GM12878 (cell line): ENCODE data around the gene PRDM16. TPM values are rescaled to one million over a fixed set of nuclear protein-coding genes. Genes with fewer than 3 reads are reported as not detected.

Experiments
- ATAC-seq: fragments of 200-7000 bp; cut with Tn5 transposase; 3 replicates; pipeline ENCODE4 v1.9.1; 2020; ENCODE audit warnings: mild to moderate bottlenecking, moderate library complexity
- BruUV-seq: library from RNA; stranded (reverse); fragments of 400-500 nt; replicated peaks from 2 replicates; lab custom pipeline; 2021; lab: Mats Ljungman, UMichigan
- CTCF ChIA-PET: fragments of 300-600 bp; sonication (Branson Sonifier 250); formaldehyde crosslinking; extraction: SDS; loops from one replicate; lab custom pipeline; 2021; ENCODE audit warnings: inconsistent platforms; lab: Yijun Ruan, JAX
- POLR2A ChIA-PET: fragments of 350-600 bp; formaldehyde crosslinking; extraction: SDS; loops from one replicate; lab custom pipeline; 2021; ENCODE audit warnings: inconsistent platforms; lab: Charles Lee
- RAD21 ChIA-PET: fragments of 300-600 bp; sonication (Branson Sonifier 250); formaldehyde crosslinking; loops from one replicate; lab custom pipeline; 2023; ENCODE audit warnings: antibody characterized with exemption; ENCODE audit not compliant: unreplicated experiment; lab: Charles Lee
- SMC1A ChIA-PET: fragments of 300-600 bp; sonication (Branson Sonifier 250); formaldehyde crosslinking; loops from one replicate; lab custom pipeline; 2023; ENCODE audit not compliant: unreplicated experiment, uncharacterized antibody; lab: Charles Lee
- DNase-seq: peaks from one replicate; pipeline ENCODE4 v3.0.0-alpha.2; 2011; ENCODE audit warnings: low read depth, low spot score
- FAIRE-seq: peaks from 3 replicates; lab custom pipeline; 2011; peaks lifted over from hg19 to GRCh38; lab: Jason Lieb, UNC
- H2AFZ ChIP-seq: 2 replicates; pipeline ENCODE4 v1.6.0; 2011; ENCODE audit warnings: low read depth, low read length, control low read depth; ENCODE audit not compliant: control insufficient read depth
- H3K27ac ChIP-seq: 2 replicates; pipeline ENCODE4 v1.5.1; 2011; ENCODE audit warnings: control low read depth; ENCODE audit not compliant: control insufficient read depth, insufficient read depth
- H3K27me3 ChIP-seq, 2 experiments: replicated peaks in 1 of 2; 2 replicates each; pipeline versions ENCODE4 v1.6.0 to v1.6.1; 2011; ENCODE audit warnings: low read length in 1 of 2; ENCODE audit not compliant: control insufficient read depth in 2 of 2, insufficient read depth in 2 of 2
- H3K36me3 ChIP-seq, 2 experiments: 2 replicates each; pipeline ENCODE4 v1.5.1; 2011; ENCODE audit warnings: low read length in 1 of 2; ENCODE audit not compliant: control insufficient read depth in 2 of 2, insufficient read depth in 2 of 2
- H3K4me1 ChIP-seq: 2 replicates; pipeline ENCODE4 v1.6.1; 2011; ENCODE audit warnings: mild to moderate bottlenecking, low read length, moderate library complexity, mixed read lengths; ENCODE audit not compliant: control insufficient read depth, insufficient read depth
- H3K4me2 ChIP-seq: 2 replicates; pipeline ENCODE4 v1.6.0; 2011; ENCODE audit warnings: control low read depth; ENCODE audit not compliant: control insufficient read depth, insufficient read depth
- H3K4me3 ChIP-seq: fragments of 200-600 bp; sonication (generic); 2 replicates; pipeline ENCODE4 v1.5.1; 2016
- H3K79me2 ChIP-seq: 2 replicates; pipeline ENCODE4 v1.6.0; 2011; ENCODE audit warnings: low read length; ENCODE audit not compliant: control insufficient read depth, insufficient read depth
- H3K9ac ChIP-seq: 2 replicates; pipeline ENCODE4 v1.8.0; 2011; ENCODE audit warnings: low read length, control low read depth, mixed read lengths; ENCODE audit not compliant: control insufficient read depth, insufficient read depth
- H3K9me3 ChIP-seq: replicated peaks from 3 replicates; pipeline ENCODE4 v1.5.1; 2011; ENCODE audit warnings: mild to moderate bottlenecking, low read length; ENCODE audit not compliant: control insufficient read depth, insufficient read depth
- H4K20me1 ChIP-seq: 2 replicates; pipeline ENCODE4 v1.6.0; 2011; ENCODE audit not compliant: control insufficient read depth, insufficient read depth
- WRNIP1 ChIP-seq: IDR thresholded peaks from 2 replicates; pipeline ENCODE4 v1.6.1; 2011; ENCODE audit warnings: low read depth, low read length, improper control_type of control experiment, borderline replicate concordance
- ZNF207 ChIP-seq: fragments of 450-650 bp; IDR thresholded peaks from 2 replicates; pipeline ENCODE4 v1.6.1; 2014; ENCODE audit warnings: antibody characterized with exemption, mild to moderate bottlenecking, borderline replicate concordance
- WGBS: methylation state at CpG from one replicate; pipeline ENCODE4 v1.1.6; 2016; ENCODE audit warnings: low lambda C conversion rate; ENCODE audit not compliant: insufficient replicate concordance, insufficient coverage; ENCODE audit errors: missing lambda C conversion rate; 5-methylcytosine and 5-hydroxymethylcytosine counted together
- in situ Hi-C: fragments of 300-500 bp; cut with MboI; formaldehyde crosslinking; loops from 9 replicates; pipeline ENCODE4 v1.14.3; 2018; ENCODE audit warnings: mixed read lengths
- intact Hi-C: fragments of 100-400 bp; cut with micrococcal nuclease; formaldehyde crosslinking; loops from one replicate; pipeline ENCODE4 v1.14.2; 2022; ENCODE audit not compliant: unreplicated experiment
- polyA plus RNA-seq, 11 experiments: library from polyadenylated mRNA; depleted of rRNA in 4 of 11; unstranded in 6 of 11; stranded (reverse) in 5 of 11; fragments of >200 nt; fragmentation: Nextera tagmentation in 4 of 11; fragmentation: Illumina TruSeq in 1 of 11; extraction: Ambion mirVana in 4 of 11; extraction: Trizol in 1 of 11; gene quantifications; 1 replicate in 1 of 11; 2 replicates in 10 of 11; pipeline versions ENCODE4 v1.2.1 to v1.2.3, GENCODE V29; 2011 to 2016; ENCODE audit warnings: inconsistent platforms in 2 of 11, missing spikeins in 2 of 11, low read depth in 1 of 11
- total RNA-seq, 4 experiments: library from RNA; depleted of rRNA in 3 of 4; stranded (reverse); fragments of >200 nt in 3 of 4; fragmentation: Illumina TruSeq in 1 of 4; extraction: Trizol in 1 of 4; gene quantifications; 2 replicates each; pipeline versions ENCODE4 v1.2.1 to v1.2.3, GENCODE V29; 2013 to 2021
- TF ChIP-seq, protein P1 (sequence below): fragments of 450-650 bp; formaldehyde crosslinking; IDR thresholded peaks from 2 replicates; pipeline ENCODE4 v1.4.0; 2022; ENCODE audit warnings: mild to moderate bottlenecking, moderate library complexity

PRDM16 gene
- total and polyA plus RNA-seq, 10 of the 15 experiments (the other 5 are each of a cell fraction or from before 2014, with no cell fraction given) = 0.03 TPM; not detected in 9

- in situ Hi-C loops = no loop called here
- RAD21 ChIA-PET = no interaction called here
Observed at GRCh38 chr1:3174487-3175247, 105.7 kb downstream of the PRDM16 start.

More at GRCh38 chr1:3174487-3175247, 105.7 kb downstream of the PRDM16 start:
- ChIA-PET CTCF (no interaction called here), SMC1A (no interaction called here), POLR2A (no interaction called here)
- H4K20me1 ChIP-seq = no peaks in the 10 kb centered on the region
- FAIRE-seq = no peak
- H3K9me3 ChIP-seq = no peaks in the 10 kb centered on the region; the same call in 2 of the 3 replicates
- H3K27ac ChIP-seq = no peak overlapping the region
- no peak overlapping the region for H3K4me2 ChIP-seq
- H2AFZ ChIP-seq = no peak overlapping the region
- no peaks in the 10 kb centered on the region for H3K36me3 ChIP-seq
- H3K27me3 ChIP-seq = no peaks in the 10 kb centered on the region
- TF ChIP-seq, protein P1, sequence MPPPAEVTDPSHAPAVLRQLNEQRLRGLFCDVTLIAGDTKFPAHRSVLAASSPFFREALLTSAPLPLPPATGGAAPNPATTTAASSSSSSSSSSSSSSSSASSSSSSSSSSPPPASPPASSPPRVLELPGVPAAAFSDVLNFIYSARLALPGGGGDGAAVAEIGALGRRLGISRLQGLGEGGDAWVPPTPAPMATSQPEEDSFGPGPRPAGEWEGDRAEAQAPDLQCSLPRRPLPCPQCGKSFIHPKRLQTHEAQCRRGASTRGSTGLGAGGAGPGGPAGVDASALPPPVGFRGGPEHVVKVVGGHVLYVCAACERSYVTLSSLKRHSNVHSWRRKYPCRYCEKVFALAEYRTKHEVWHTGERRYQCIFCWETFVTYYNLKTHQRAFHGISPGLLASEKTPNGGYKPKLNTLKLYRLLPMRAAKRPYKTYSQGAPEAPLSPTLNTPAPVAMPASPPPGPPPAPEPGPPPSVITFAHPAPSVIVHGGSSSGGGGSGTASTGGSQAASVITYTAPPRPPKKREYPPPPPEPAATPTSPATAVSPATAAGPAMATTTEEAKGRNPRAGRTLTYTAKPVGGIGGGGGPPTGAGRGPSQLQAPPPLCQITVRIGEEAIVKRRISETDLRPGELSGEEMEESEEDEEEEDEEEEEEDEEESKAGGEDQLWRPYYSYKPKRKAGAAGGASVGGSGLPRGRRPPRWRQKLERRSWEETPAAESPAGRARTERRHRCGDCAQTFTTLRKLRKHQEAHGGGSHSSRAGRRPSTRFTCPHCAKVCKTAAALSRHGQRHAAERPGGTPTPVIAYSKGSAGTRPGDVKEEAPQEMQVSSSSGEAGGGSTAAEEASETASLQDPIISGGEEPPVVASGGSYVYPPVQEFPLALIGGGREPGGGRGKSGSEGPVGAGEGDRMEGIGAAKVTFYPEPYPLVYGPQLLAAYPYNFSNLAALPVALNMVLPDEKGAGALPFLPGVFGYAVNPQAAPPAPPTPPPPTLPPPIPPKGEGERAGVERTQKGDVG (CRISPR knock-in tag) = no peak
- TF ChIP-seq WRNIP1 (no peak), ZNF207 (no peak)
- DNase-seq = no peak
- no TSS peak for BruUV-seq
- intact Hi-C loops = no loop called here
- no peak overlapping the region for H3K9ac ChIP-seq
- no peak for ATAC-seq
- no peak overlapping the region for H3K4me3 ChIP-seq
- 18% methylated on average over 22 of the region's 22 CpGs for WGBS
- H3K4me1 ChIP-seq = no peaks in the 10 kb centered on the region
- no peaks in the 10 kb centered on the region for H3K79me2 ChIP-seq
